GM13976 (cell line): Measurements from ENCODE around the gene AAK1.
"Not testable (repeated sequence)": the region's sequence is repeated elsewhere in the genome, so short reads cannot be mapped to it uniquely, and the experiment has no call there.

Experiments used
- DNase-seq: peaks from one replicate; pipeline ENCODE4 v3.0.0; 2012; ENCODE audit warnings: low spot score
- in situ Hi-C: fragments of 300-500 bp; cut with MboI; formaldehyde crosslinking; loops from one replicate; pipeline ENCODE4 v1.12.0; 2022; ENCODE audit warnings: low sequenced_read_pairs, mixed read lengths, inconsistent platforms; ENCODE audit not compliant: unreplicated experiment
- TF ChIP-seq, protein P1 (sequence below): IDR thresholded peaks from 2 replicates; pipeline ENCODE4 v1.5.1; 2012; ENCODE audit warnings: borderline replicate concordance, mild to moderate bottlenecking; ENCODE audit not compliant: insufficient read depth; ENCODE audit errors: extremely low read depth, missing control alignments, control extremely low read depth

The AAK1 gene

GRCh38 chr2:69578198-69578540 lies 65.4 kb downstream of the AAK1 start:
- in situ Hi-C loops, result no loop called here
- DNase-seq, result no peak
- TF ChIP-seq, protein P1, sequence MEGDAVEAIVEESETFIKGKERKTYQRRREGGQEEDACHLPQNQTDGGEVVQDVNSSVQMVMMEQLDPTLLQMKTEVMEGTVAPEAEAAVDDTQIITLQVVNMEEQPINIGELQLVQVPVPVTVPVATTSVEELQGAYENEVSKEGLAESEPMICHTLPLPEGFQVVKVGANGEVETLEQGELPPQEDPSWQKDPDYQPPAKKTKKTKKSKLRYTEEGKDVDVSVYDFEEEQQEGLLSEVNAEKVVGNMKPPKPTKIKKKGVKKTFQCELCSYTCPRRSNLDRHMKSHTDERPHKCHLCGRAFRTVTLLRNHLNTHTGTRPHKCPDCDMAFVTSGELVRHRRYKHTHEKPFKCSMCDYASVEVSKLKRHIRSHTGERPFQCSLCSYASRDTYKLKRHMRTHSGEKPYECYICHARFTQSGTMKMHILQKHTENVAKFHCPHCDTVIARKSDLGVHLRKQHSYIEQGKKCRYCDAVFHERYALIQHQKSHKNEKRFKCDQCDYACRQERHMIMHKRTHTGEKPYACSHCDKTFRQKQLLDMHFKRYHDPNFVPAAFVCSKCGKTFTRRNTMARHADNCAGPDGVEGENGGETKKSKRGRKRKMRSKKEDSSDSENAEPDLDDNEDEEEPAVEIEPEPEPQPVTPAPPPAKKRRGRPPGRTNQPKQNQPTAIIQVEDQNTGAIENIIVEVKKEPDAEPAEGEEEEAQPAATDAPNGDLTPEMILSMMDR, result no peak

DNA sequence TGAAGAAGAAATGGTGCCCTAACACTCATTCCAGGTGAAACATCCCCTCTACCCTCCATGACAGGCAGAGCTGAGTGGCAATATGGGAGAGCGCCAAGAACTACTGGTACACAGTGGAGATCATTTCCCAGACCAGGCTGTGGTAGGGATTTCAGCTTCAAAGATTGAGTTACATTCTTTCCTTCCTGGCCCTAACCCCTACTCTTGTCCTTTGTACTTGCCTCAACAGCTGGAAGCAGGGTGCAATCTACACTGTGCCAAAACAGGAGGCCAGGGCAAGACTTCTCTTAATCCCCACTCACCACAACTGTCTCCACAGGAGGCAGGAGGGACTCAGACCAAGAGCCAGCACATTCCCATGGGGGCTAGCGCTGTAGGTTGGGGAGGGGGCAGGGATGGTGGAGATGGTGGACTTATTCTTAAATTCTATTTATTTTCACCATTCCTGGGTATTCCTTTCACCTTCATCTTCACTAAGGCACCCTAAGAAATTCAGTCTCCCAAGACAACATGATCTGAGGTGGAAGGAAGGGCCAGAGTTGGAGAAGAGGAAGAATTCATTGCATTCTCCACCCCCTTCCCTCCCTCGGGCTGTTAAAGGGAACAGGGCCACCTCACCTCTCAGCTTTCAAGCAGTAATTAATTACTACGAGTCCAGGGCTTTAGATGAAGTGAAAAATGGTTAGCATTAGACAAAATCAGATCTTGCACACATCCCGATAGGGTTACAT lies 65.9 kb downstream of the AAK1 start:
- no peak for DNase-seq
- in situ Hi-C loops, result no loop called here
- TF ChIP-seq, protein P1, result no peak

GRCh38 chr2:69576880-69577279 lies 66.7 kb downstream of the AAK1 start:
- no peak for DNase-seq
- TF ChIP-seq, protein P1, result no peak
- in situ Hi-C loops, result no loop called here

DNA sequence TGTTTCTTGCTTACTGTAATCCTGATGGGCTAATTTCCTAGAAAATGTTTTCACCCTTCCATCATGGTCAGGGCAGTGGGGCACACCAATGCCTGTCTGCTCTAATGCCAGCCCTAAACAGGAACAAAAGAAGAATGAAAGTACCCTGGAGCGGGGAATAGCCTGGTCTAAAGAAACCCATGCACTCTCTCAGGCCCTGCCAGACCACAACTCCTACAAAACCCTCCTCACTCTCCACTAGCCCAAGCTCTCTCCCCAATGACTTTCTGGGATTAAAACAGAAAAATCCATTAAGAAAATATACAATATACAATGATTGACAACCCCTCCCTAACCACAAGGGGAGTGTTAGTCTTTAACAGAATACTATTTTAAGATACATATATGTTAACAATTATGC lies 67.6 kb downstream of the AAK1 start:
- TF ChIP-seq, protein P1, result no peak
- in situ Hi-C loops, result no loop called here
- no peak for DNase-seq

DNA sequence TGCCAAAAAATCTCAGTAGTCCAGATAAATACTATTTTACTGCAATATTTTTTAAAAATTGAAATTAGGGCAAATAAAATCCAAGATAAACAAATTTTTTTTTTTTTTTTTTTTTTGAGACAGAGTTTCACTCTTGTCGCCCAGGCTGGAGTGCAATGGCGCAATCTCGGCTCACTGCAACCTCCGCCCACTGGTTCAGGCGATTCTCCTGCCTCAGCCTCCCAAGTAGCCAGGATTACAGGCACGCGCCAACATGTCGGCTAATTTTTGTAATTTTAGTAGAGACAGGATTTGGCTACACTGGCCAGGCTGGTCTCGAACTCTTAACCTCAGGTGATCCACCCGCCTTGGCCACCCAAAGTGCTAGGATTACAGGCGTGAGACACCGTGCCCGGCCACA lies 68.2 kb downstream of the AAK1 start:
- in situ Hi-C loops, DNase-seq: not testable (repeated sequence)

DNA sequence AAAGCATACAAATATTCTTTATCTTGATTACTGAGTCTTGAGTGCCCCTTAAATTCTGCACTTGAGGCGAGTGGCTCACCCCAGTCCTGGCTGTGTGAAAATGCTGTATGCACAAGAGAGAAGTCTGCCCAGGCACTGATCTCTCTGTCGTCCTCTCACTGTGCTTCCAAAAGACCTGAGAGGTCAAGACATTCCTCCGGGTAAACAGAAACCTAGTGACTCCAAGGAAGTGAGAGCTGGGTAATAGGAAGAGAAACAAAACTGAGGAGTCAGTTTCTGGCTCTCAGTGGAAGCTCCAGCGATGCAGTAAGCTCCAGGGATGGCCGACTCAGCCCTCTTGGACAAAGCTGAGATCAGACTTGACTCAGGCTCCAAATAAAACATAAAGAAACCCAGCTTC lies 70.9 kb downstream of the AAK1 start:
- TF ChIP-seq, protein P1, result no peak
- DNase-seq, result no peak
- in situ Hi-C loops, result no loop called here

GRCh38 chr2:69571189-69571588 lies 72.3 kb downstream of the AAK1 start:
- TF ChIP-seq, protein P1, result no peak
- in situ Hi-C loops, result no loop called here
- no peak for DNase-seq
